SU-DHL-6 (cell line): ENCODE data around the gene ASPA.

Experiments used
- CTCF ChIP-seq: fragments of 200-600 bp; sonication (generic); IDR thresholded peaks from one replicate; pipeline ENCODE4 v1.5.1; 2017; ENCODE audit warnings: antibody characterized with exemption, mild to moderate bottlenecking, low read length, moderate library complexity; ENCODE audit not compliant: insufficient read depth, poor library complexity, severe bottlenecking
- EZH2phosphoT487 ChIP-seq: fragments of 200-600 bp; sonication (generic), shearing (Covaris generic); conservative IDR thresholded peaks from 2 replicates; pipeline ENCODE4 v1.6.1; 2018; ENCODE audit warnings: mild to moderate bottlenecking, antibody characterized with exemption, low read length, moderate library complexity, mixed read lengths

GRCh38 chr17:3535253-3535995, 59.6 kb downstream of the ASPA start:
- peak; percentile 18 for TF ChIP-seq CTCF
- no peak for TF ChIP-seq EZH2phosphoT487
